NCI-H774 (cell line): ENCODE results near the gene PKN3.
"Not testable (repeated sequence)": the region's sequence is repeated elsewhere in the genome, so short reads cannot be mapped to it uniquely, and the experiment has no call there.

Experiments used
- DNase-seq: peaks from one replicate; lab custom pipeline; 2025; lab: John Stamatoyannopoulos, UW

PKN3 gene

GRCh38 chr9:128702445-128702948 lies at the start of gene PKN3:
Gene PKN3 (plus strand): TSS chr9:128702503. CDS start chr9:128702916, 413 bp downstream.
- peak; percentile 89 for DNase-seq

GRCh38 chr9:128653908-128654307 lies 48.4 kb upstream of the PKN3 start:
- no peak for DNase-seq

- no peak for DNase-seq
These were observed 47.8 kb upstream of the PKN3 start for GRCh38 chr9:128654481-128654880.

- peak; percentile 97 for DNase-seq
These were observed 45.6 kb upstream of the PKN3 start, which contains the start of gene DYNC2I2 for GRCh38 chr9:128656416-128657343. Gene DYNC2I2 (minus strand): TSS chr9:128656847. CDS start chr9:128656726, 121 bp downstream.

- DNase-seq, result no peak
These were observed 45.0 kb upstream of the PKN3 start for GRCh38 chr9:128657344-128657704.

- DNase-seq, result no peak
These were observed 44.5 kb upstream of the PKN3 start for GRCh38 chr9:128657796-128658195.

GRCh38 chr9:128666481-128666941 lies 35.8 kb upstream of the PKN3 start:
- not testable (repeated sequence) for DNase-seq

GRCh38 chr9:128669786-128670185 lies 32.5 kb upstream of the PKN3 start:
- DNase-seq, result no peak

- no peak for DNase-seq
These were observed 26.9 kb upstream of the PKN3 start for GRCh38 chr9:128675382-128675781.

GRCh38 chr9:128677794-128678193 lies 24.5 kb upstream of the PKN3 start:
- no peak for DNase-seq

GRCh38 chr9:128683340-128684064 lies 18.8 kb upstream of the PKN3 start:
- DNase-seq, result no peak

- no peak for DNase-seq
These were observed 18.3 kb upstream of the PKN3 start for GRCh38 chr9:128684065-128684324.

- peak; percentile 78 for DNase-seq
These were observed 17.7 kb upstream of the PKN3 start for GRCh38 chr9:128684325-128685199.

GRCh38 chr9:128685636-128686489 lies 16.4 kb upstream of the PKN3 start:
- DNase-seq, result no peak

- DNase-seq, result no peak
These were observed 14.8 kb upstream of the PKN3 start for GRCh38 chr9:128687453-128687852.

- DNase-seq, result peak; percentile 98
These were observed 13.6 kb upstream of the PKN3 start, which contains the start of gene SET for GRCh38 chr9:128688501-128689292. Gene SET (plus strand): TSS chr9:128689222. CDS start chr9:128689583, 361 bp downstream.

GRCh38 chr9:128689293-128689774 lies 13.0 kb upstream of the PKN3 start:
- DNase-seq, result peak; percentile 82

GRCh38 chr9:128689820-128690683 lies 12.3 kb upstream of the PKN3 start:
- DNase-seq, result peak; percentile 43

- no peak for DNase-seq
These were observed 11.6 kb upstream of the PKN3 start for GRCh38 chr9:128690684-128691034.
